Upper lobe of left lung (tissue), 6 donors: ENCODE results near the gene NISCH. TPM values are rescaled to one million over a fixed set of nuclear protein-coding genes. Genes with fewer than 3 reads are reported as not detected.

ENCODE experiments used
- ATAC-seq, 2 donors: fragments of 200-7000 bp; cut with Tn5 transposase; one replicate each; pipeline ENCODE4 v1.9.1; 2022; ENCODE audit warnings: mild to moderate bottlenecking in 2 of 2, moderate library complexity in 2 of 2; ENCODE audit not compliant: low FRiP score in 2 of 2
- DNase-seq, 2 donors: peaks; one replicate each; pipeline ENCODE4 v3.0.0-alpha.2; 2019 to 2020
- H3K27ac ChIP-seq, 4 donors: fragments of 200-600 bp; sonication (generic); one replicate each; pipeline ENCODE4 v1.5.1; 2016 to 2019
- H3K27me3 ChIP-seq, 4 donors: fragments of 200-600 bp; sonication (generic); one replicate each; pipeline ENCODE4 v1.5.1; 2017 to 2019
- H3K36me3 ChIP-seq, 4 donors: fragments of 200-600 bp; sonication (generic); one replicate each; pipeline ENCODE4 v1.5.1; 2016 to 2019
- H3K4me1 ChIP-seq, 4 donors: fragments of 200-600 bp; sonication (generic); one replicate each; pipeline ENCODE4 v1.5.1; 2018 to 2019
- H3K4me3 ChIP-seq, 4 donors: fragments of 200-600 bp; sonication (generic); one replicate each; pipeline ENCODE4 v1.5.1; 2017 to 2019; ENCODE audit warnings: mild to moderate bottlenecking in 2 of 4, moderate library complexity in 1 of 4
- H3K9me3 ChIP-seq, 4 donors: fragments of 200-600 bp; sonication (generic); one replicate each; pipeline ENCODE4 v1.5.1; 2018 to 2019
- CTCF ChIP-seq, 6 experiments: fragments of 450-650 bp in 4 of 6; fragments of 200-600 bp in 2 of 6; sonication (generic) in 2 of 6; IDR thresholded peaks; one replicate each; pipeline ENCODE4 v1.5.1; 2016 to 2019; ENCODE audit warnings: antibody characterized with exemption in 6 of 6
- EP300 ChIP-seq, 4 donors: sonication (generic); formaldehyde crosslinking; IDR thresholded peaks; one replicate each; pipeline ENCODE4 v1.5.1; 2017; ENCODE audit warnings: antibody characterized with exemption in 4 of 4, control low read depth in 2 of 4
- POLR2A ChIP-seq, 4 donors: fragments of 450-650 bp; IDR thresholded peaks; one replicate each; pipeline ENCODE4 v1.5.1; 2016 to 2017; ENCODE audit warnings: antibody characterized with exemption in 4 of 4, mild to moderate bottlenecking in 2 of 4
- POLR2AphosphoS5 ChIP-seq, 2 donors: sonication (generic); formaldehyde crosslinking; IDR thresholded peaks; one replicate each; pipeline ENCODE4 v1.5.1; 2017; ENCODE audit warnings: antibody characterized with exemption in 2 of 2
- WGBS, 2 donors: methylation state at CpG; one replicate each; pipeline ENCODE4 v1.1.5; 2017 to 2018; 5-methylcytosine and 5-hydroxymethylcytosine counted together
- total RNA-seq, 6 donors: library from RNA; depleted of rRNA in 4 of 6; stranded (reverse); fragments of >200 nt in 4 of 6; gene quantifications; one replicate each; pipeline versions ENCODE4 v1.1.0 to v1.2.1, GENCODE V29; 2016 to 2021
- donor health status: DM: no; HTN: no; CAD: no; lungs with moderate emphysema.
- donor health status: DM: no; HTN: yes; CAD: no; lungs with severe emphysema.

Gene NISCH
- total RNA-seq, 6 donors from 2014 or later, result 60.7 to 288 (median 83.0) TPM

GRCh38 chr3:52494445-52494844 is 39.0 kb downstream of the NISCH start:
- 82 to 89% methylated on average over 7 of the region's 7 CpGs for WGBS, 2 donors
- Histone ChIP-seq H3K4me3 (no peak overlapping the region), H3K27ac (peak overlapping the region; percentile 76 to 84 (median 80)), H3K9me3 (no peaks in the 10 kb centered on the region), H3K36me3 (peaks cover 19 to 39% (median 34%) of the 10 kb centered on the region in 4 donors), H3K4me1 (peaks cover 63 to 83% (median 69%) of the 10 kb centered on the region in 4 donors), H3K27me3 (no peaks in the 10 kb centered on the region)
- ATAC-seq (no peak), DNase-seq (peak in 1 of 2 donors; percentile 52)
- no peak for TF ChIP-seq POLR2A (IDR thresholded peaks at IDR 0.05)
- TF ChIP-seq EP300 (IDR thresholded peaks at IDR 0.05), result no peak
- no peak for TF ChIP-seq CTCF (IDR thresholded peaks at IDR 0.05)
- no peak for TF ChIP-seq POLR2AphosphoS5 (IDR thresholded peaks at IDR 0.05)

- peaks cover 58 to 78% (median 63%) of the 10 kb centered on the region in 4 donors for H3K4me1 ChIP-seq
- DNase-seq, result peak; percentile 52 to 86
- WGBS, 2 donors, result 40 to 44% methylated on average over 9 to 13 of the region's 25 CpGs
These were observed 39.6 kb downstream of the NISCH start, which contains the start of gene STAB1 for GRCh38 chr3:52494886-52495495. Gene STAB1, plus strand, starts transcription at chr3:52495338. Its CDS starts 76 bp downstream, at chr3:52495414.

GRCh38 chr3:52495777-52496602 is 40.6 kb downstream of the NISCH start:
- 55 to 68% methylated on average over 6 to 14 of the region's 16 CpGs for WGBS, 2 donors
- peak; percentile 53 to 60 for ATAC-seq
- TF ChIP-seq CTCF (IDR thresholded peaks at IDR 0.05) (no peak), POLR2A (IDR thresholded peaks at IDR 0.05) (peak in 1 of 4 donors; percentile 51), EP300 (IDR thresholded peaks at IDR 0.05) (no peak)
- peaks cover 12 to 23% (median 20%) of the 10 kb centered on the region in 4 donors for H3K36me3 ChIP-seq
- peaks cover 48 to 68% (median 53%) of the 10 kb centered on the region in 4 donors for H3K4me1 ChIP-seq
- DNase-seq, result peak; percentile 42 to 70
- H3K4me3 ChIP-seq, result peak overlapping the region; percentile 22 to 49 (median 32)
- H3K27me3 ChIP-seq, result no peaks in the 10 kb centered on the region
- peak overlapping the region; percentile 76 to 84 (median 80) for H3K27ac ChIP-seq
- no peaks in the 10 kb centered on the region for H3K9me3 ChIP-seq

More at GRCh38 chr3:52494886-52495495, 39.6 kb downstream of the NISCH start, which contains the start of gene STAB1:
- H3K36me3 ChIP-seq, result peaks cover 14 to 33% (median 28%) of the 10 kb centered on the region in 4 donors
- peak within 1 kb of the TSS; percentile 22 to 49 (median 32) for H3K4me3 ChIP-seq
- peak within 1 kb of the TSS; percentile 76 to 84 (median 80) for H3K27ac ChIP-seq
- no peaks in the 10 kb centered on the region for H3K9me3 ChIP-seq
- no peaks in the 10 kb centered on the region for H3K27me3 ChIP-seq
- TF ChIP-seq CTCF (IDR thresholded peaks at IDR 0.05) (no peak), EP300 (IDR thresholded peaks at IDR 0.05) (peak in 2 of 4 donors; percentile 51 to 61), POLR2AphosphoS5 (IDR thresholded peaks at IDR 0.05) (peak; percentile 58 to 60), POLR2A (IDR thresholded peaks at IDR 0.05) (no peak)
- ATAC-seq, result peak; percentile 4 to 47

DNA sequence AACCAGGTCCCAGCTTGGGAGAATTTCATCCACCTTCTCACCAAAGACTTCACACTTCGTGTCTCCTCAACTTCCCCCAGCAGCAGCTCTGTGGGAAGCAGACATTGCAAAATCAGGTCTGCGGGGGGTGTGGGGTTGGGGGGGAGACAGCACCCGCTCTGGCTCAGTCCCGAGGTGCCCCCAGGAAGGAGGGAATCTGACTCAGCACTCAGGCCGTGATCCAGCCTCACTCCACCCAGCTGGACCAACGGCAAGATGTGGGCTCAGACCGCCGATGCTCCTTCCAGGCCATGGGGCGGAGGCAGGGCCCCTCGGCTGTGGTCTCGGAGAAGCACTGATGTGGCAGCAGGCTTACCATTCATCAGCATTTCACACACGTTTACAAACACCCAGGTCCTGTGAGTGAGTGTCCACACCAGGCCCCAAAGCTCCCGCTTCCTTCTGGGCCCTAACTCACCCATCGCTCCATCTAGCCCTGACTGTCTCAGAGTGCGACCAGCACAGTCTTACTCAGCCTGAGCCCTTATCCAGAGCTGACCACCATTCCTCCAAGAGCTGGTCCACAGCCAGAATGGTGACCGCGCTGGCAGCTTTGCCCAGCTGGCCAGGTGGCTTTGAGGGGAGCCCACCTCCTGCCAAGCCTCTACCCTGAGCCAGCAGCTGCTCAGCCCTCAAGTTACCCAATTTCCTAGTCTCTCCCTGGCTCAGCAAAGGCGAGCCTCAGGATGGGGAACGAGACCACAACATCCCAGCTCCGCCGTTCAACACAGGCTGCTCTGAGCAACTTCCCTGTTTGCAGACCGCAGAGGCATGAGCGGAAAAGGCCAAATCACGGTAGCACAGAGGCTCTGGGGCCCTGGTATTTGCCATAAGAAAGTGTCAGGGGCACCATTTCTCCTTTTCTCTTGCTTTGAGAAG is 43.0 kb downstream of the NISCH start:
- H3K27me3 ChIP-seq, result no peaks in the 10 kb centered on the region
- peak overlapping the region in 3 of 4 donors; percentile 12 to 69 (median 44) for H3K27ac ChIP-seq
- WGBS, 2 donors, result 60 to 62% methylated on average over 9 to 24 of the region's 24 CpGs
- no peaks in the 10 kb centered on the region for H3K9me3 ChIP-seq
- peaks cover 28 to 44% (median 35%) of the 10 kb centered on the region in 4 donors for H3K4me1 ChIP-seq
- H3K36me3 ChIP-seq, result peaks cover 0 to 7% (median 0%) of the 10 kb centered on the region in 4 donors
- peak; percentile 68 to 77 for DNase-seq
- TF ChIP-seq EP300 (IDR thresholded peaks at IDR 0.05), result no peak
- no peak for TF ChIP-seq POLR2A (IDR thresholded peaks at IDR 0.05)
- TF ChIP-seq CTCF (IDR thresholded peaks at IDR 0.05), result no peak
- TF ChIP-seq POLR2AphosphoS5 (IDR thresholded peaks at IDR 0.05), result peak in 1 of 2 donors; percentile 26
- peak; percentile 34 to 78 for ATAC-seq
- H3K4me3 ChIP-seq, result no peak overlapping the region
